H9 (cell line): ENCODE results near the gene FBXL13. TPM values are rescaled to one million over a fixed set of nuclear protein-coding genes. Genes with fewer than 3 reads are reported as not detected.

Experiments
- DNase-seq: peaks from one replicate; pipeline ENCODE4 v3.0.0-alpha.2; 2017
- H2AFZ ChIP-seq: one replicate; pipeline ENCODE4 v1.6.1; 2013; ENCODE audit warnings: mild to moderate bottlenecking, low read length, control low read depth, moderate library complexity
- H2AK5ac ChIP-seq: 2 replicates; pipeline ENCODE4 v1.6.1; 2013; ENCODE audit warnings: low read length, control low read depth, mixed read lengths; ENCODE audit not compliant: insufficient read length
- H2BK120ac ChIP-seq: one replicate; pipeline ENCODE4 v1.6.1; 2013; ENCODE audit warnings: low read depth, mild to moderate bottlenecking, low read length, control low read depth, inconsistent platforms; ENCODE audit not compliant: poor library complexity, severe bottlenecking
- H2BK12ac ChIP-seq: 2 replicates; pipeline ENCODE4 v1.6.1; 2013; ENCODE audit warnings: low read length, control low read depth, mixed read lengths, low read depth; ENCODE audit not compliant: insufficient read length
- H2BK15ac ChIP-seq: 2 replicates; pipeline ENCODE4 v1.6.1; 2013; ENCODE audit warnings: low read depth, low read length, control low read depth
- H2BK20ac ChIP-seq: one replicate; pipeline ENCODE4 v1.6.1; 2013; ENCODE audit warnings: low read depth, mild to moderate bottlenecking, low read length, control low read depth, inconsistent platforms; ENCODE audit not compliant: poor library complexity, severe bottlenecking
- H2BK5ac ChIP-seq: 2 replicates; pipeline ENCODE4 v1.6.1; 2013; ENCODE audit warnings: low read length, control low read depth, mixed read lengths; ENCODE audit not compliant: insufficient read length
- H3K14ac ChIP-seq: 2 replicates; pipeline ENCODE4 v1.6.1; 2013; ENCODE audit warnings: low read length, control low read depth; ENCODE audit not compliant: insufficient read depth
- H3K18ac ChIP-seq: 2 replicates; pipeline ENCODE4 v1.6.1; 2013; ENCODE audit warnings: low read depth, mild to moderate bottlenecking, mixed read lengths, low read length, control low read depth; ENCODE audit not compliant: insufficient read length
- H3K23ac ChIP-seq: 2 replicates; pipeline ENCODE4 v1.6.1; 2013; ENCODE audit warnings: low read length, control low read depth, mixed read lengths, low read depth; ENCODE audit not compliant: insufficient read length
- H3K23me2 ChIP-seq: 2 replicates; pipeline ENCODE4 v1.6.1; 2013; ENCODE audit warnings: low read depth, mild to moderate bottlenecking, mixed read lengths, low read length, control low read depth; ENCODE audit not compliant: insufficient read length, poor library complexity, severe bottlenecking
- H3K27ac ChIP-seq: 2 replicates; pipeline ENCODE4 v1.5.1; 2013; ENCODE audit warnings: low read length, control low read depth, mixed read lengths, low read depth; ENCODE audit not compliant: insufficient read length
- H3K27me3 ChIP-seq: 2 replicates; pipeline ENCODE4 v1.6.1; 2013; ENCODE audit warnings: low read length, control low read depth, inconsistent platforms; ENCODE audit not compliant: insufficient read depth
- H3K4ac ChIP-seq: 2 replicates; pipeline ENCODE4 v1.6.1; 2013; ENCODE audit warnings: low read depth, mild to moderate bottlenecking, control low read depth, inconsistent platforms, low read length, moderate library complexity
- H3K4me1 ChIP-seq: 2 replicates; pipeline ENCODE4 v1.6.1; 2013; ENCODE audit warnings: low read length, control low read depth, inconsistent platforms; ENCODE audit not compliant: insufficient read depth
- H3K4me2 ChIP-seq: 2 replicates; pipeline ENCODE4 v1.6.1; 2013; ENCODE audit warnings: low read length, control low read depth, mixed read lengths; ENCODE audit not compliant: insufficient read length, insufficient read depth
- H3K56ac ChIP-seq: 2 replicates; pipeline ENCODE4 v1.6.1; 2013; ENCODE audit warnings: low read depth, mild to moderate bottlenecking, mixed read lengths, low read length, control low read depth; ENCODE audit not compliant: insufficient read length
- H3K79me1 ChIP-seq: 2 replicates; pipeline ENCODE4 v1.6.1; 2013; ENCODE audit warnings: low read depth, mild to moderate bottlenecking, moderate library complexity, low read length, control low read depth, inconsistent platforms; ENCODE audit not compliant: insufficient read depth, poor library complexity, severe bottlenecking
- H3K79me2 ChIP-seq: 2 replicates; pipeline ENCODE4 v1.6.1; 2013; ENCODE audit warnings: low read length, control low read depth, inconsistent platforms; ENCODE audit not compliant: insufficient read depth
- H3K9ac ChIP-seq: 2 replicates; pipeline ENCODE4 v1.6.1; 2013; ENCODE audit warnings: low read length, control low read depth, mixed read lengths; ENCODE audit not compliant: insufficient read length; ENCODE audit errors: extremely low read depth
- H3K9me3 ChIP-seq: one replicate; pipeline ENCODE4 v1.6.1; 2013; ENCODE audit warnings: low read depth, low read length, inconsistent platforms; ENCODE audit not compliant: control insufficient read depth
- H3T11ph ChIP-seq: one replicate; pipeline ENCODE4 v1.6.1; 2013; ENCODE audit warnings: mild to moderate bottlenecking, low read length, control low read depth, inconsistent platforms
- H4K20me1 ChIP-seq: one replicate; pipeline ENCODE4 v1.6.1; 2013; ENCODE audit not compliant: control insufficient read depth, insufficient read length, insufficient read depth
- H4K5ac ChIP-seq: 2 replicates; pipeline ENCODE4 v1.6.1; 2013; ENCODE audit warnings: low read depth, mild to moderate bottlenecking, mixed read lengths, low read length, control low read depth; ENCODE audit not compliant: insufficient read length
- H4K8ac ChIP-seq: replicated peaks from 2 replicates; pipeline ENCODE4 v1.6.1; 2013; ENCODE audit warnings: low read length, control low read depth, mixed read lengths, low read depth; ENCODE audit not compliant: insufficient read length
- H4K91ac ChIP-seq: 2 replicates; pipeline ENCODE4 v1.6.1; 2013; ENCODE audit warnings: low read depth, mild to moderate bottlenecking, moderate library complexity, mixed read lengths, low read length, control low read depth; ENCODE audit not compliant: insufficient read length
- H3K27ac Mint-ChIP-seq, 3 experiments: 2 replicates in 2 of 3; 3 replicates in 1 of 3; pipeline ENCODE4 v1.8.0; 2020 to 2021; ENCODE audit warnings: mixed read lengths in 3 of 3, mild to moderate bottlenecking in 1 of 3, moderate library complexity in 1 of 3
- H3K27me3 Mint-ChIP-seq: 2 replicates; pipeline ENCODE4 v1.8.0; 2021; ENCODE audit warnings: low read depth, mild to moderate bottlenecking, moderate library complexity, mixed read lengths
- H3K36me3 Mint-ChIP-seq, 3 experiments: 2 replicates in 2 of 3; 3 replicates in 1 of 3; pipeline ENCODE4 v1.8.0; 2020 to 2021; ENCODE audit warnings: low read depth in 3 of 3, mixed read lengths in 3 of 3; ENCODE audit not compliant: insufficient read depth in 1 of 3
- H3K4me1 Mint-ChIP-seq, 2 experiments: 2 replicates each; pipeline ENCODE4 v1.8.0; 2020; ENCODE audit warnings: mixed read lengths in 2 of 2
- H3K4me3 Mint-ChIP-seq, 2 experiments: 2 replicates in 1 of 2; 3 replicates in 1 of 2; pipeline ENCODE4 v1.8.0; 2020 to 2021; ENCODE audit warnings: mild to moderate bottlenecking in 2 of 2, mixed read lengths in 2 of 2, moderate library complexity in 1 of 2
- H3K9me3 Mint-ChIP-seq, 2 experiments: 2 replicates in 1 of 2; 3 replicates in 1 of 2; pipeline ENCODE4 v1.8.0; 2020; ENCODE audit warnings: mild to moderate bottlenecking in 2 of 2, mixed read lengths in 2 of 2, moderate library complexity in 1 of 2
- WGBS: extraction: QIAGEN DNeasy Blood & Tissue Kit; methylation state at CpG from one replicate; pipeline ENCODE4 v1.1.7; 2013; ENCODE audit warnings: missing lambda C conversion rate, low lambda C conversion rate, mixed read lengths; ENCODE audit not compliant: insufficient read length; ENCODE audit errors: extremely low coverage; 5-methylcytosine and 5-hydroxymethylcytosine counted together
- total RNA-seq: library from RNA; stranded (reverse); gene quantifications from 2 replicates; pipeline ENCODE4 v1.2.1, GENCODE V29; 2021
- TF ChIP-seq, protein P1 (sequence below): fragments of 200-600 bp; sonication (generic); conservative IDR thresholded peaks from 3 replicates; pipeline ENCODE4 v1.8.0; 2021; ENCODE audit warnings: antibody characterized with exemption, mild to moderate bottlenecking

The FBXL13 gene
- total RNA-seq, 1 experiment from 2014 or later, result 4.4 TPM

DNA sequence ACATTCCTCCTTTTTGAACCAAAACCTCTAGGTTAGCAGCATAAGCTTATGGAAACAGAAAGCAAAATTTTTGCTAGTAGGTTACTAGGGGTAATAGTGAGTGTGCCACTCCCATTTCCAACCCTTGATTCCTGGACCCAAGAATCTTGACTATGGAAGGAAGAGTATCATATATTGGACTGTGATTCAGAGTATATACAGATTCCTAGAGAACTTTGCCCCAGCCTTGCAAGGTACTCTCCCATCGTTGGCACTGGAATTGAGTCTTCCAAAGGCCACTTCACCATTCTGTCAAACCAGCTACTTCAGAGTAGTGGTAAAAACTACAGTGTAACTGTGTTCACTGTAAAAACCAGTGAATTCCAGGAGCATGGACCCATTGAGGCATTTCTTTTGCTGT is 92.4 kb downstream of the FBXL13 start:
- TF ChIP-seq, protein P1, sequence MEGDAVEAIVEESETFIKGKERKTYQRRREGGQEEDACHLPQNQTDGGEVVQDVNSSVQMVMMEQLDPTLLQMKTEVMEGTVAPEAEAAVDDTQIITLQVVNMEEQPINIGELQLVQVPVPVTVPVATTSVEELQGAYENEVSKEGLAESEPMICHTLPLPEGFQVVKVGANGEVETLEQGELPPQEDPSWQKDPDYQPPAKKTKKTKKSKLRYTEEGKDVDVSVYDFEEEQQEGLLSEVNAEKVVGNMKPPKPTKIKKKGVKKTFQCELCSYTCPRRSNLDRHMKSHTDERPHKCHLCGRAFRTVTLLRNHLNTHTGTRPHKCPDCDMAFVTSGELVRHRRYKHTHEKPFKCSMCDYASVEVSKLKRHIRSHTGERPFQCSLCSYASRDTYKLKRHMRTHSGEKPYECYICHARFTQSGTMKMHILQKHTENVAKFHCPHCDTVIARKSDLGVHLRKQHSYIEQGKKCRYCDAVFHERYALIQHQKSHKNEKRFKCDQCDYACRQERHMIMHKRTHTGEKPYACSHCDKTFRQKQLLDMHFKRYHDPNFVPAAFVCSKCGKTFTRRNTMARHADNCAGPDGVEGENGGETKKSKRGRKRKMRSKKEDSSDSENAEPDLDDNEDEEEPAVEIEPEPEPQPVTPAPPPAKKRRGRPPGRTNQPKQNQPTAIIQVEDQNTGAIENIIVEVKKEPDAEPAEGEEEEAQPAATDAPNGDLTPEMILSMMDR, result no peak
- no peak overlapping the region for H3K4me2 ChIP-seq
- no peak overlapping the region for H2AK5ac ChIP-seq
- H3K18ac ChIP-seq, result no peak overlapping the region
- H3K9me3 ChIP-seq, result no peaks in the 10 kb centered on the region
- no peak overlapping the region for H3K27ac Mint-ChIP-seq
- H3K4me3 Mint-ChIP-seq, result no peak overlapping the region
- no peaks in the 10 kb centered on the region for H3K23me2 ChIP-seq
- no peak overlapping the region for H4K8ac ChIP-seq
- no peak overlapping the region for H3K56ac ChIP-seq
- H3K14ac ChIP-seq, result no peak overlapping the region
- H4K5ac ChIP-seq, result no peak overlapping the region
- no peak overlapping the region for H2BK15ac ChIP-seq
- no CpG with 5 or more reads among the region's 1 CpG for WGBS
- no peaks in the 10 kb centered on the region for H3K79me1 ChIP-seq
- no peak overlapping the region for H2BK20ac ChIP-seq
- H3K4ac ChIP-seq, result no peak overlapping the region
- H3T11ph ChIP-seq, result no peak overlapping the region
- peaks cover 1 to 10% (median 1%) of the 10 kb centered on the region in 3 experiments; a peak in 2 of 7 replicates for H3K36me3 Mint-ChIP-seq
- no peaks in the 10 kb centered on the region for H3K79me2 ChIP-seq
- H3K4me1 Mint-ChIP-seq, result peaks cover 6 to 8% of the 10 kb centered on the region in 2 experiments; a peak in 2 of 4 replicates
- no peak overlapping the region for H2BK120ac ChIP-seq
- no peak overlapping the region for H3K9ac ChIP-seq
- no peak overlapping the region for H3K27ac ChIP-seq
- no peak overlapping the region for H2BK5ac ChIP-seq
- H2BK12ac ChIP-seq, result no peak overlapping the region
- H3K23ac ChIP-seq, result no peak overlapping the region
- H4K91ac ChIP-seq, result no peak overlapping the region
- H2AFZ ChIP-seq, result no peak overlapping the region
- no peaks in the 10 kb centered on the region for H4K20me1 ChIP-seq
- H3K27me3 Mint-ChIP-seq, result no peaks in the 10 kb centered on the region
- no peaks in the 10 kb centered on the region for H3K27me3 ChIP-seq
- H3K9me3 Mint-ChIP-seq, result peaks cover 6 to 7% of the 10 kb centered on the region in 2 experiments; a peak in 3 of 5 replicates
- no peak for DNase-seq
- H3K4me1 ChIP-seq, result no peaks in the 10 kb centered on the region
